ENCODE measurements around the gene PSMB7.

Gene PSMB7

GRCh38 chr9:124423155-124423554 is 7.9 kb upstream of the PSMB7 start:
- Histone ChIP-seq H3K9ac (ENCODE audit: low read length) (no peak overlapping the region), H3K27me3 (ENCODE audit: insufficient read depth, low read length) (no peaks in the 10 kb centered on the region), H3F3A (ENCODE audit: insufficient read depth, low read length) (no peaks in the 10 kb centered on the region), H3K27ac (ENCODE audit: low read depth, low read length, poor library complexity, severe bottlenecking) (no peak overlapping the region), H2AFZ (ENCODE audit: low read length) (no peak overlapping the region), H3K36me3 (ENCODE audit: insufficient read depth, low read length) (no peaks in the 10 kb centered on the region), H4K20me1 (ENCODE audit: insufficient read depth, low read length) (no peaks in the 10 kb centered on the region), H3K4me2 (ENCODE audit: low read length) (no peak overlapping the region), H3K4me3 (ENCODE audit: low read depth, low read length, poor library complexity, severe bottlenecking) (no peak overlapping the region), H3K4me1 (ENCODE audit: insufficient read depth, low read length, severe bottlenecking) (no peaks in the 10 kb centered on the region), H3K9me2 (ENCODE audit: low read depth, low read length) (no peaks in the 10 kb centered on the region), H3K79me2 (ENCODE audit: insufficient read depth, low read length) (no peaks in the 10 kb centered on the region), H3K9me3 (ENCODE audit: low read length) (no peaks in the 10 kb centered on the region)
- TF ChIP-seq EZH2 (IDR thresholded peaks at IDR 0.05; ENCODE audit: borderline replicate concordance, low read length) (no peak), CTCF (IDR thresholded peaks at IDR 0.05; ENCODE audit: low read length) (no peak)

DNA sequence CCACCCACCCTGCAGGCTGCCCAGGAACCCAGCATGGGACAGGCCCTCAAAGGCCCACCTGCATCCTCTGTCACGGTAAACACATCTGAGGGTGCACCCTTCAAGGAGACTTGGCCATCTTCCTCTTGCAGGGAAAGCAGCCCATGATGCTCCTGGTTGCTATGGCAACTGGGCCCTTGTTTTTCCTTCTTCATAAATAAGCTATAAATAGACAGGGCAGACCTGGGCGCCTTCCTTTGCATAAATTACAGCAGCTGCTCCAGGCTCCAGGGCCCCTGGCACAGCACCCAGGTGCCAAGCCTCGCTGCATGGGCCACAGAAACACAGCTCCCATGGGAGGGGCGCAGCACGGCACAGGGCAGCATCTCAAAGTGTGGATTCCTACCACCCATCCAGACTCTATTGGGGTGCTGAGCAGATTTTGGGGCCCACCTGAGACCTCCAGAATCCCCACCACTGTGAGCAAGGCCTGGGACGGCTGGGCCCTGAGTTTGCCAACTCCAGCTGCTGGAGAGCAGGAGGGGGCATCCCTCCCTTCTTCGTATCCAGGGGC is 5.8 kb upstream of the PSMB7 start:
- Histone ChIP-seq H3K9me2 (ENCODE audit: low read depth, low read length) (no peaks in the 10 kb centered on the region), H3F3A (ENCODE audit: insufficient read depth, low read length) (no peaks in the 10 kb centered on the region), H3K27me3 (ENCODE audit: insufficient read depth, low read length) (no peaks in the 10 kb centered on the region), H3K79me2 (ENCODE audit: insufficient read depth, low read length) (no peaks in the 10 kb centered on the region), H3K9me3 (ENCODE audit: low read length) (no peaks in the 10 kb centered on the region), H3K27ac (ENCODE audit: low read depth, low read length, poor library complexity, severe bottlenecking) (no peak overlapping the region), H3K4me3 (ENCODE audit: low read depth, low read length, poor library complexity, severe bottlenecking) (no peak overlapping the region), H3K36me3 (ENCODE audit: insufficient read depth, low read length) (no peaks in the 10 kb centered on the region), H3K4me1 (ENCODE audit: insufficient read depth, low read length, severe bottlenecking) (no peaks in the 10 kb centered on the region), H3K9ac (ENCODE audit: low read length) (no peak overlapping the region), H2AFZ (ENCODE audit: low read length) (no peak overlapping the region), H3K4me2 (ENCODE audit: low read length) (no peak overlapping the region), H4K20me1 (ENCODE audit: insufficient read depth, low read length) (no peaks in the 10 kb centered on the region)
- TF ChIP-seq CTCF (IDR thresholded peaks at IDR 0.05; ENCODE audit: low read length): no peak
- no peak for TF ChIP-seq EZH2 (IDR thresholded peaks at IDR 0.05; ENCODE audit: borderline replicate concordance, low read length)

GRCh38 chr9:124419832-124420489 is 4.7 kb upstream of the PSMB7 start:
- H3K9ac ChIP-seq (ENCODE audit: low read length): no peak overlapping the region
- no peaks in the 10 kb centered on the region for H3K9me2 ChIP-seq (ENCODE audit: low read depth, low read length)
- H3K79me2 ChIP-seq (ENCODE audit: insufficient read depth, low read length): peaks cover under 1% of the 10 kb centered on the region; the same call in 1 of the 2 replicates
- H3K9me3 ChIP-seq (ENCODE audit: low read length): no peaks in the 10 kb centered on the region
- no peaks in the 10 kb centered on the region for H3K27me3 ChIP-seq (ENCODE audit: insufficient read depth, low read length)
- H3K27ac ChIP-seq (ENCODE audit: low read depth, low read length, poor library complexity, severe bottlenecking): no peak overlapping the region
- H3K4me3 ChIP-seq (ENCODE audit: low read depth, low read length, poor library complexity, severe bottlenecking): no peak overlapping the region
- no peaks in the 10 kb centered on the region for H3F3A ChIP-seq (ENCODE audit: insufficient read depth, low read length)
- TF ChIP-seq EZH2 (IDR thresholded peaks at IDR 0.05; ENCODE audit: borderline replicate concordance, low read length): no peak
- TF ChIP-seq CTCF (IDR thresholded peaks at IDR 0.05; ENCODE audit: low read length): no peak
- no peak overlapping the region for H3K4me2 ChIP-seq (ENCODE audit: low read length)
- no peaks in the 10 kb centered on the region for H3K36me3 ChIP-seq (ENCODE audit: insufficient read depth, low read length)
- H4K20me1 ChIP-seq (ENCODE audit: insufficient read depth, low read length): no peaks in the 10 kb centered on the region
- H3K4me1 ChIP-seq (ENCODE audit: insufficient read depth, low read length, severe bottlenecking): no peaks in the 10 kb centered on the region
- no peak overlapping the region for H2AFZ ChIP-seq (ENCODE audit: low read length)

Data from OCI-LY1 (cell line).